HG02840 (cell line): ENCODE results near the gene SYNPR.

Experiments used
- ATAC-seq: cut with Tn5 transposase; IDR thresholded peaks from one replicate; pipeline ENCODE4 v1.9.1; 2021; ENCODE audit warnings: mild to moderate bottlenecking, moderate library complexity, moderate number of reproducible peaks; ENCODE audit not compliant: unreplicated experiment, low FRiP score

The SYNPR gene

DNA sequence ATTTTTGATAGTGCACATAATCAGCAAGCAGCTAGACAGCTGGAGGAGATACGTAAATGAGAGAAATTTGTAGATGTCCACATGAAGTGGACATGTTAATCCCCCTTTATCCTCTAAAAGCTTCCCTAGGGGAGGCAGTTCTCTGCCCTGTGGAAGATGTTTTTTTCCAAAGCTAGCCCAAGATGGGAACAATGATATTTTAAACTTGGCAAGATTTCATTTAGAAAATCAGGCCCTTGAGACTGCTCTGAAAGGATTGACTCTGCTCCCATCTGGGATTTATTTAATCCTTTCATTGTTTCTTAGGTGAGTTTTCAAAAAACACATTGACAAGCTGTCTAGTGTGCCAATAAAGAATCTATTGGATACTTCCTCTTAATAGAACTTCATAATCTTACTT lies 92.0 kb downstream of the SYNPR start:
- ATAC-seq: no peak

DNA sequence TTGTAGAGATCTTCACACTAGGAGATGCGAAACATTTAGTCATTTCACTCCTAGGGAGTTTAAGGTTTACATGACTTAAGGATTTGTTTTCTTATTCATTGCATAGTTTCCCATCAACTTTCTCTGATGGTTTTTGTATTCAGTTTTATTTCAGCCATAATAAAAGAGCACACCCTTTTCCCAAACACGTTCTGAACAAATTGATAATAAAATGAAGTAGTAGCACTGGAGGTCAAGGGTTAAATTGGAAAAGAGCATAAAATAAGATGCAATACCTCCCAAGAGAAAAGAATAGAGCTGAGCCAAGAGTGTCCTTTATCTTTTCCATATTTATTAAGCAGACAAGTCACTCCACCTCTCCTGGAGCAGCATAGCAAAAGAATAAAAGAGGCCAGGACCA lies 104.9 kb downstream of the SYNPR start:
- no peak for ATAC-seq

DNA sequence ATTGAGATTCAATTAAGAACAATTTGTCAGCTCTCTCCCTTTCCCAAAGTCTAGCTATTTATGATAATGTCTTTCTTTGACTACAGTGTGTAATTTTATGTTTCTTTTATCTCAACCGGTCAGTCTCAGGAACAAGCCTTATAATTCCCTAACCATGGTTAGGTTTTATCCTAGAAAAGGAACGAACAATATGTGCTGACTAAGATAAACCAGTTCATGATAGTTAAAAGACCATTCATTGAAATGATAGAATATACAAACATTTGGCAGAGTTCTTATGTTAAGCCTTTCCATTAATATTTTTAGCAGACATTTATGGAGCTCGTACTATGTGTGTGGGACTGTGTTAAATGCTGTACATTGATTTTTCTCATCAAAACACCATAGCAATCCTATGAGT lies 106.3 kb downstream of the SYNPR start:
- ATAC-seq: no peak

DNA sequence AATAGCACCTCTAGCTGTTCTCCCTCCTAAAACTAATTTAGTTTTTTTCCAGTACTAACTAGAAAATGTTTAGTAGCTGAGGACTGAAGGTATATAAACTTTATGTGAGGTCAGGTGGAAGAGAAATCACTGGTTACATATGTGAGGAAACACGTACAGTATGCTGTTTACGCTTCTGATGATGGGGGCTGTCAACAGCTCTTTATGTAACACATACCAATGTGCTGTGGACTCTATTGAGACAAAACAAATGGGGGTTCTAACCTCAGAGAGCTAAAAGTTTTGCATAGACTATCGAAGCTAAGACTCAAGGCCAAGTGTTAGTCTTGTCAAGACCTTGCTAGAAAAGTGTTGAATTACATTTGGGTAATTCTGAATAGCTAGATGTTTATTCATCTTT lies 107.5 kb downstream of the SYNPR start:
- no peak for ATAC-seq

DNA sequence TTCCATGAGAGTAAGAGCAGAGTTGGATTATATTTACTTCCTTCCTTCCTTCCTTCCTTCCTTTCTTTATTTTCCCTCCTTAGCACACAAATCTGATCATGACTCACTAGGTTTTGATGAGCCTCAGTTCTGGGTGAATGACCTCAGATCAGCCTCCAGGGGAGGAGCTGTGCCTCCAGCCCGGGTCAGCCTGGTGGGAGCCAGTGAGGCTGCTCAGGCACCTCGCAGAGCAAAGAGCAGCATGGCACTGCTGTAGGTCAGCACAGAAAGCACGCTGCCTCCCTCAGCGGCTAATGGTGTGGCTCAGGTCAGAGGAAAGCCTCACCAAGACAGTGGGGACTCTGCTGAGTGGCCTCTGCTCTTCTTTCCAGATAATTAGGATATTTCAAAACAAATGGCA lies 108.5 kb downstream of the SYNPR start:
- ATAC-seq: no peak

DNA sequence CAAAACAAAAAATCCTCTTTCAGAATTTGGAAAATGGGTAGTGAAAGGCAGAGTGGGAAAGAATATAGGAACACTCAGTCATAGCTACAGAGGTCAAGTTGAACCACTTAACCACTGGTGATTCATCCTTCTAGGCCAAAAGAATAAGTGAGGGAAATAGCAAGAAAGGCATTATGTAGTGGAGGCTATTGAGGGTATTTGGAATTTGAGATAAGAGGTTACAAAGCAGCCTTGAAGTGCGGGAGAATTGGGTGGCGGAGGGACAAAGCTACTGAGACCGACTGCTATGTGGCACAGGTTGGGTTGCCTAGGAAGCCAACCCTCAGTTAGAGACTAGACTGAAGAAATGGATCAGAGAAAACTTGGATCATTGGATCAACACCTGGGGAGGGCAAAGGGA lies 109.5 kb downstream of the SYNPR start:
- ATAC-seq: no peak

DNA sequence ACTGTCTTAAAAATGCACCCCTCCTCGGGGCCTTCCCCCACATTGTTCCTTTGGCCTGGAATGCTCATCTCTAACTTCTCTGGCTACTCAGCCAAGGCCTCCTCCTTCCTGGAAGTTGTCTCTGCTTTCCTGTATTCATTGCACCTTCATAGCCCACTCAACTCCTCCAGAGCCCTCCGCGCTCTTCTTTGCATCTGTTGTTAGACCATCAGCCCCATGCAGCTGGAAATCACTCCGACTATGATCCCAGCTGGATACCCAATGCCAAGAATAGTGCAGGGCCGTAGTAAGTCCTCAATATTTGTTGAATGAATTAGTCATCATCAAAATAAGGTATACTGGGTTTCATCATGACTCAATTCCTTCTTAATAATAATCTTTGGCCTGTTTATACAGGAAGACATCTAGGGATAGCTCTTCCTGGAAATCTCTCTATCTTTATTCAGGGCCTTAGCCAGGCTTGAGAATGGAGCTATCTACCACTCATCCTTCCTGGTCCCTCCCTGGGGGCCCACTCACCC lies 112.7 kb downstream of the SYNPR start:
- ATAC-seq: no peak

DNA sequence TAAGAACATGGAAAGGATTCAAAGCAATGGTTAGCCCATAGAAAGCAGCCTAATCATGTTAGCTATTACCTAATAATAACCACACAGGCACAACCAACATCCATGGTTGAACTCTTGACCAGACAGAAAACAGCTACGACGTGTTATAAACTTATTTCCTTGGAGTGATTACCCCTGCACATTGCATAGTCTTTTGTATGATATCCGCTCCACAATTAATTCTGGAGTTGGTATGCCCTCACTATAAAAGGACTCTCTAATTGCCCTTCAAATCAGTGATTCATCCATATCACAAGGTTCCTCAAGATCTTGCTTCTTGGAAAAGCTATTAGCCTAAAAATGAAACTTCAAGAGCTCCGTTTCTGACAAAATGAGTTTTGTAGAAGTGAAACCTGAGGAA lies 117.9 kb downstream of the SYNPR start:
- no peak for ATAC-seq

DNA sequence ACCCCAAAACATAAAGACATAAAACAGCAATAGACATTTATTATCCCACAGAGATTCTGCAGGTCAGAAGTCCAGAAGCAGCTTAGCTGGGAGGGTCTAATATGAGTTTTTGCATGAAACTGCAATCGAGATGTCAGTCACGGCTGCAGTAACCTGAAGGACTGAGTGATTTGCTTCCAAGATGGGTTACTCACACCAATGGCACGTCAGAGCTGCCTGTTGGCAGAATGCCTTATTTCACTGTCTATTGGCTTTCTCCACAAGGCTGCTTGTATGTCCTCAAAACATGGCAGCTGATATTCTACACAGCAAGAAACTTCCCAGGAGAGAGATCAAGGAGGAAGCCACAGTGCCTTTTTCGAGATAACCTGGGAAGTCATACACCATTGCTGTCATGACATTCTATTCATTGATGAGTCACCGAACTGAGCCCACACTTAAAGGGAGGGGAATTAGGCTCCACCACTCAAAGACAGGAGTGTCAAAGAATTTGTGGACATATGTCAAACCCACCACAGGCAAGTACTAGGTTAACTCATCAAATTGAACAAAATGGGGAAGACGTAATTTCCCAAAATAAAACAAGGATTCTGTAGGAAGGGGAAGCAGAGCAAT lies 122.2 kb downstream of the SYNPR start:
- no peak for ATAC-seq

DNA sequence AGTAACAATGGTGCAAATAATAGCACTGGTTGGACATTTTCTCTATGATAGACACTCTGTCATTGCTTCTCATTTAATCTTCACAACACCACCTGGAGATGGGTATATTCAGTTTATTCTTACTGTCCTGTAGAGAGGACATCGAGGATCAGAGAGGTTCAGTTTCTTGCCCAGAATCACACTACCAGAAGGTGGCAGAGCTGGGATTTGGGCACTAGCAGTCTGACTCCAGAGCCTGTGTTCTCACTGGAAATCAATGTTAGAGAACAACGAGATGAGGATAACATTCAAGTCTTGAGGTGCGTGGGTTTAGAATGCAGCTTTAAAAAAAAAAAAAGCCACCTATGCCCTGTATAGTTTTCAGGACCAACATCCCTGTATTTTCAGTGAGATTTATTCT lies 127.8 kb downstream of the SYNPR start:
- ATAC-seq: no peak

DNA sequence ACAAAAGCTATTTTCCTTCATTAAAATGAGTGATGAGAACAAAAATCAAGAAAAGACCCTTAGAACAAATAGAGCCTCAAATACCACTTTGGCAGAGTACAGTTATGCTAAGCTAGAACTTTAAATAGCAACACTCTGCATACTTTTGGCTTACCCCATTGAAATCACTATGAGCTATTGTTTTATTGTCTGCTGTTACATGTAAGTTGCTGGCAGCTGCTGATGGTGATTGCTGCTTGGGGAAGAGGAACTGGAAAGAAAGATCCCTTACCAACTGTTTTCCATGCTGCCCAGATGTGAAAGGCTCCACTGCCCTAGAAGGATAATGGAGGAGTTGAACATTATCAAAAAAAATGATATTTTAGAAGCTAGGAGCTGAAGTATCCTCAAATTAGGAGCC lies 135.4 kb downstream of the SYNPR start:
- no peak for ATAC-seq

DNA sequence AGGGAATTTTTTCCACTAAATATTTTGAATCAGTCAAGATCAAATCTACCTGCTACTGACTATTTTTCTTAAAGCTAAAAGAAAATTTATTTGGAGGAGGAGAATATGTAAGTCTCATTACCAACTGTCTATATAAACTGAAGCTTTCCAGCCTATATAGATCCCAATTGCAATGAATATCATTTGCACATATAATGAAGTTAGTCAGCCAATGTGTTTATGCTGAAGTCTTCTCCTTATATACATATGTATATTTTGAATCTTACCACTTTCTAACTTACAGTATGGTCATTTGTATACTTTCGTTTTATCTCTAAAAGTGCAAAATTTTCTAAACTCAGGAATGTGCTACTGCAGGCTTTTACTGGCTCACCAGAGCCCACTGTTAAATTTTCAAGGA lies 136.5 kb downstream of the SYNPR start:
- ATAC-seq: no peak

DNA sequence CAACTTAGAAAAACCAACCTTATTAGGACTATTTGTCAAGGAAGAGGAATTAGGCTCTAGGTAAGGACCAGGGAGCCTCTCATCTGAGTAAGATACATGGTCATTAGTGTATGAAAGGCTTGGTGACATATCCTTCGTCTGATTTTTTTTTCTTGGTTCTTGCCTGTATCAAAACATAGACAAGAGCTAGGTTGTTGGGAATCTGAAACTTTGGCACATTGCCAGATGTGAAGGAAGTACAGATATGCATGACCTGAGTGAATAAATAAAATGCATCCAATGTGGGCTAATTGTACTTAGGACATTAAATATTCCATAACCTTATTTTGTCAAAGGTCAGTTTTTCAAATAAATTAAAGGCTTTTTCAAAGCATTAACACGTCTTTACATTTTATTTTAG lies 151.8 kb downstream of the SYNPR start:
- no peak for ATAC-seq

DNA sequence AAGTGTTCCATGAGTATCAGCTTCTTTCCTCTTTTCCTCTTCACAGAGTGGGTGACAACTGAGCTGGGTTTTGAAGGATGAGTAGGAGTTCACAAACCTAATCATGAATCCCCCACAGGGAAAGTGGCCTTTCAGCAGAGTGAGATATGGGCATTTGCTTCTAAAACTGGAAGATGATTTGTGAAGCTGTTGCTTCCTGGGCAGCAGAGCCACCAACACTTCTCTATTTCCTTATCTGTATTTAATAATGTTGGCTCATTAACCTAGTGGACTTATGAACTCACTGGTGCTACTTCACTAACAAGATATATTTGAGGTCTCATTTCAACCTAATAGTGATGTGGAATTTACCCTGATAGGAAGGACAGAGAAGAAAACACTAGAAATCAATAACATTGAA lies 152.8 kb downstream of the SYNPR start:
- ATAC-seq: no peak

DNA sequence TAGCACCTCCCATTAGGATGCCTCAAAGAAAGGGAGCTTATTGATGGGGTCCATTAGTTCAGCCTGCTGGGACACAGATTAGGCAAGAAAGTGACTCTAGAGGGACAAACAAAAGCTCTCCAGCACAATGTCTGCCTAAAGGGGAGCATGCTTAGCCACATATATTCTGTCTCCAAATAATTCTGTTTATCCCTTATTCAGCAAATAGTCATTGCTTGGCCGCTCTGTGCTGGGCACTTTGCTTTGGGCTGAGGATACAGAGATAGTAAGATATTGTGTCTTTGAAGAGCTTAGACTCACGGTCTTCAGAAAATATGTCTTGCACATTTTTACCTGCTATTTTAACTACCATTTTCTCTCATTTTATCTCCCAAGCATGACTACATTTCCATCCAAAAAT lies 159.8 kb downstream of the SYNPR start:
- no peak for ATAC-seq

DNA sequence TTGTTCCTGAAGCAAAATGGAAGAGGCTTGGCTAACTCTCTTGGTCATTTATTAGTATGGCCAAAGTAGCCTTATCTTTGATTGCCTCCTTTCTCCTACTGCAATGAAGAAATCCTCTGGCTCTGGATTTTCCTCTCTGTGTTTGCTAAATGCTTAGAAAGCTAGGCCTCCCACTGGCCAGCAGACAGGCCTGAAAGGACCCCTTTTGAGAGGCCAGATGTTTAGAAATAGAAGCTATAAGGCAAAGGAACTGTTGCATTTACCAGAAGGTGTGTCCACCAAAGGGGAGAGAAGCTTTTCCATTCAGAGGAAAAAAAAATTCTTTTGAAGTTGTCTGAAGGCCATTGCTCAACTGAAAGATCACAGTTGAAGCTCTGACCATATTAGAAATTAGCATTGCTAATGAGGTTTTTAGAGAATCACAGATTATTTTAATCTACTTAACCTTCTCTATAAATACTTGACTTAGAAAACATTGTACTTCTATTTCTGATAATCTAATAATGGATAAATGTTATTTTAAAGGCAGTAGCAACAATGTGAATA lies 160.8 kb downstream of the SYNPR start:
- ATAC-seq: no peak

DNA sequence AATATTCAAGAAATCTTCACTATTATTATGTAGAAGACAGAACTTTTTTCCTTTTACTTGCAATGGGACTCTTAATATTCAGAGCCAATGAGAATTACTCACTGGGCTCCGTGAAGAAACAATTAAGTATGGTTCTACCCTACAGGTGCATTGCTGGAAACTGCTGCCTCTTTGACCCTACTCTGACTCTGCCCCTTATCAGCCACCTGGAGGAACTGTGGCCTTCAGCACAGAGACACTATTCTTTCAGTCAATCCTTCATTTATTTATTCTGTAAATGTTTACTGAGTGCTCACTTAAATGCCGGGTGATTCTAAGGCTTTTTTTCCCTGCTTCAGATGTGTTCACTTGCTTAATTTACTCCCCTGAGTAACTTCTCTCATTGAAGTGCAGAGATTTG lies 163.2 kb downstream of the SYNPR start:
- no peak for ATAC-seq

DNA sequence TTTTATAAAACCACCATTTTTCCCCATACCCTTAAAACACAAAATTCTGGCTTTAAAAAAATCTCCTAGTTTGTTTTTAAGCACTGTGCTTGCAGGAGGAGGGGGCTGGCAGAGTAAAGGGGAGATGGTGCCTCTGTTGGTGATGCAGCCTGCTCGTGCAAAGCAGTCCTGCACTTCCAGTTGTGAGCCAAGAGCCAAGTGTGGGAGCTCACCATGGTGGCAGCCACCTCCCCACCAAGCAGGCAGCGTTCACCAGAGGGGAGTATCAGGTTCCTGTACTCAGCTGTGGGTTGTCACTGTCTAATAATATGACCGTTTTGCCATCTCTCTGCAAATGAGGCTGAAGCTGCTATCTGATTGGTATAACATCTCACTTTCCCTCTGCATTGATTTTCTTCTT lies 164.8 kb downstream of the SYNPR start:
- ATAC-seq: no peak

DNA sequence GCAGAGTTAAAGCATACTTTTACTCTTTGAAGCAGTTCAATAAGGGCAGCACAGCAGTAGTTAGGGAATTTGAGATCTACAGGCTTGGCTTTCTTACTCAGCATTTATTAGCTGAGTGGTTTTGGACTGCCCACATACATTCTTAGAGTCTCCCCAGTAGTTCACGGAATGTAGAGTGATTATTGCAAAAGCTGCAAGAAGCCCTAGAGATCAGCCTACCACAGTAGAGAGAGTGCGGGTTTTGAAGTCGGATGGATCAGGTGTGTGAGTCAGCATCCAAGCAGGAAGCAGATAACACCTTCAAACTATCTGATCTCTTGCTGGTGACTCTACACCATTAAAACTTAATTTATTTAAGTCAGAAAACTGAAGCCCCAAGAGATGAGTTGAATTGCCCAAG lies 171.9 kb downstream of the SYNPR start:
- ATAC-seq: no peak

DNA sequence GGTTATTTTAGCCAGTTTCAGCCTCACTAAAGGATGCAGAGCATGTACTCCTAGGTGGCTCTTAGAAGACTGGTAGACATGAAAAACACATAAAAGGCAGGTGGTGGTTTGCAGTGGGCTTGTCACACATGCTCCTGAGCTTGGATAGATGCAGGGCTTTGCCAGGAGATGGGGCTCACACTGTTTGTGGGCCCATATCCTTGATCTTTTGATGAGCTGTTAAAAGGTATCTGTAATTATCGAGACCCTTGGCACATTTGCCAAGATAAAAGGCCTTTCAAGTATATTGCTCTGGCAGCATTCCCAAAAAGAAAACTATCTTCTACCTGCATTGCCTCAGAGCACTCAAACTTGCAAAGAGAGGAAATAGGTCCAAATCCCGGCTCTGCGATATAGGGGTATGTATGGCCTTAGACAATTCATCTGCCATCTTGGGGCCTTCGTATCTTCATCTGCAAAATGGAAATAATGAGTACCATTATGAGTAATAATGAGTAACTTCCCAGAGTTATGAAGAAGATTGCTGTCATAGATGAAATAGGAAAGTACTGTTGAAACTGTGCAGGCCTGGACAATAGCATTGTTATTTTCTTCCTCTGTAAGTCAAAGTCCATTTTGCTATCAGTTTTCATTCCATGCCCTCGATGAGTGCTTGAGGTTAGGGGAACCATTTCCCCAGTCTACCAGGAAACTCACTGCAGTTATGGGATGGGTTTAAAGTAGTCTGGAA lies 172.7 kb downstream of the SYNPR start:
- no peak for ATAC-seq

DNA sequence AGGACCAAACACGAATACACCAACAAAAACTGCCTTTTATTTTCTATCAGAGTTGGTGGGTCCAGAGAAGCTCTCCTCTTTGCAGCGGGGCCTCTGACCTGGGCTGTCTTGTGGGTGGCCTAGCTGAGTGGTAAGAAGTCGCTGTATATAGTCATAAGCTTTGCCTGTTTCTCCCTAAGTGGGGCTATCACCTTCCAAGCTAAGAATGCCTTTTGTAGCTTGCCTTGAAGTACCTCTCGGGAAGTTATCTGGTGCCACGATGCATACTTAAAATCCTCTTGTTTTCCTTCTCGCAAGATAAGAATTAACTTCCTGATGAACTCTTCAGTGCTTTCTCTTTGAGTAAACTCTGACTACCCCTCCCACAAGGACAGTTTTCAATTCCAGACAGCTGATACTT lies 178.8 kb downstream of the SYNPR start:
- no peak for ATAC-seq

DNA sequence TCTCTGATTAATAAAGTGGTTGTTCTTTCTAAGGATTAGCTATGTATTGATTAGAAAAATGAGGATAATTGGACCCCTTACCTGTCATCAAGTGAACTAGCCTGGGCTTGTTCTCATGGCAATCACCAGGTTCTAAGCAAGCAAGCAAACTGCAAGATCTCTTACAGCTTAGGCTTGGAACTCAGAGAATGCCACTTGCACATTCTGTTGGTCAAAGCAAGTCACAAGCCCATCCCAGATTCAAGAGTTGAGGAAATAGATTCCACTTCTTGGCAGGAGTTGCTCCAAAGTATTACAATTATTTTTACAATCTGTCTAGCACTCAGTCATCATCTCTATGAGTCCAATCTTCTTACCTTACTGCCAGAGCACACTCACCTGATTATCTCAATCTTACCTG lies 180.3 kb downstream of the SYNPR start:
- no peak for ATAC-seq
